IMR-90 (cell line): ENCODE data around the gene TTI1. TPM values are rescaled to one million over a fixed set of nuclear protein-coding genes. Genes with fewer than 3 reads are reported as not detected.

ENCODE experiments used
- ATAC-seq: fragments of 200-7000 bp; cut with Tn5 transposase; 2 replicates; pipeline ENCODE4 v1.9.1; 2020; ENCODE audit warnings: low read depth, mild to moderate bottlenecking, moderate library complexity
- BruUV-seq: library from RNA; stranded (reverse); fragments of 400-500 nt; replicated peaks from 2 replicates; lab custom pipeline; 2021; lab: Mats Ljungman, UMichigan
- CTCF ChIA-PET: fragments of 300-600 bp; formaldehyde crosslinking; extraction: SDS; loops from one replicate; lab custom pipeline; 2021; ENCODE audit warnings: antibody characterized with exemption; lab: Yijun Ruan, JAX
- POLR2A ChIA-PET: fragments of 300-600 bp; sonication (Branson Sonifier 250); formaldehyde crosslinking; loops from one replicate; lab custom pipeline; 2022; ENCODE audit warnings: antibody characterized with exemption; ENCODE audit not compliant: unreplicated experiment; lab: Charles Lee
- DNase-seq: peaks from one replicate; pipeline ENCODE4 v3.0.0; 2013
- H2AFZ ChIP-seq: replicated peaks from 2 replicates; pipeline ENCODE3; 2013; ENCODE audit warnings: low read length, mild to moderate bottlenecking; ENCODE audit not compliant: poor library complexity
- H2AK5ac ChIP-seq: 2 replicates; pipeline ENCODE4 v1.6.1; 2013; ENCODE audit warnings: low read depth, low read length, inconsistent platforms
- H2AK9ac ChIP-seq: replicated peaks from 2 replicates; pipeline ENCODE3; 2013; ENCODE audit warnings: mild to moderate bottlenecking, low read depth, low read length, moderate library complexity; ENCODE audit not compliant: poor library complexity
- H2BK120ac ChIP-seq: 2 replicates; pipeline ENCODE4 v1.6.1; 2013; ENCODE audit warnings: low read depth, low read length, inconsistent platforms
- H2BK15ac ChIP-seq: 3 replicates; pipeline ENCODE4 v1.6.1; 2013; ENCODE audit warnings: low read depth, low read length, inconsistent platforms
- H2BK20ac ChIP-seq: 2 replicates; pipeline ENCODE4 v1.6.1; 2013; ENCODE audit warnings: low read depth, mild to moderate bottlenecking, inconsistent platforms, low read length, moderate library complexity
- H2BK5ac ChIP-seq: 2 replicates; pipeline ENCODE4 v1.6.1; 2013; ENCODE audit warnings: mild to moderate bottlenecking, low read depth, low read length, inconsistent platforms; ENCODE audit not compliant: poor library complexity, severe bottlenecking
- H3K14ac ChIP-seq: replicated peaks from 2 replicates; pipeline ENCODE4 v1.6.1; 2013; ENCODE audit warnings: low read depth, low read length, inconsistent platforms
- H3K18ac ChIP-seq: 2 replicates; pipeline ENCODE4 v1.6.1; 2013; ENCODE audit warnings: low read depth, low read length, control low read depth
- H3K23ac ChIP-seq: 2 replicates; pipeline ENCODE4 v1.6.1; 2013; ENCODE audit warnings: low read depth, low read length, inconsistent platforms
- H3K27ac ChIP-seq: 2 replicates; pipeline ENCODE4 v1.5.1; 2013; ENCODE audit warnings: mild to moderate bottlenecking, control low read depth, low read length; ENCODE audit not compliant: insufficient read depth
- H3K27me3 ChIP-seq: 2 replicates; pipeline ENCODE4 v1.6.1; 2013; ENCODE audit warnings: low read length; ENCODE audit not compliant: control insufficient read depth, insufficient read depth
- H3K36me3 ChIP-seq: 2 replicates; pipeline ENCODE4 v1.6.1; 2013; ENCODE audit warnings: low read length, mixed read lengths; ENCODE audit not compliant: control insufficient read depth, insufficient read depth
- H3K4ac ChIP-seq: 2 replicates; pipeline ENCODE4 v1.6.1; 2013; ENCODE audit warnings: low read depth, low read length, inconsistent platforms
- H3K4me1 ChIP-seq: 2 replicates; pipeline ENCODE4 v1.6.1; 2013; ENCODE audit warnings: low read length, mixed read lengths; ENCODE audit not compliant: control insufficient read depth, insufficient read depth
- H3K4me2 ChIP-seq: 2 replicates; pipeline ENCODE4 v1.6.1; 2013; ENCODE audit warnings: low read depth, mild to moderate bottlenecking, control low read depth, low read length, moderate library complexity
- H3K4me3 ChIP-seq: 2 replicates; pipeline ENCODE4 v1.5.1; 2013; ENCODE audit warnings: low read depth, mild to moderate bottlenecking, control low read depth, low read length, moderate library complexity; ENCODE audit not compliant: insufficient read depth
- H3K56ac ChIP-seq: 2 replicates; pipeline ENCODE4 v1.6.1; 2013; ENCODE audit warnings: low read length, inconsistent platforms; ENCODE audit not compliant: insufficient read depth; ENCODE audit errors: extremely low read depth
- H3K79me1 ChIP-seq, 2 experiments: 2 replicates each; pipeline ENCODE4 v1.6.1; 2013; ENCODE audit warnings: low read length in 2 of 2, inconsistent platforms in 1 of 2, low read depth in 1 of 2
- H3K9ac ChIP-seq: 2 replicates; pipeline ENCODE4 v1.6.1; 2013; ENCODE audit warnings: low read depth, low read length, control low read depth
- H3K9me1 ChIP-seq: 2 replicates; pipeline ENCODE4 v1.6.1; 2013; ENCODE audit warnings: low read length, inconsistent platforms; ENCODE audit not compliant: insufficient read depth
- H3K9me3 ChIP-seq: 2 replicates; pipeline ENCODE4 v1.6.1; 2013; ENCODE audit warnings: low read length; ENCODE audit not compliant: control insufficient read depth, insufficient read depth
- H4K20me1 ChIP-seq: 2 replicates; pipeline ENCODE4 v1.6.1; 2013; ENCODE audit warnings: low read length, inconsistent platforms; ENCODE audit not compliant: insufficient read depth
- H4K5ac ChIP-seq: 2 replicates; pipeline ENCODE4 v1.6.1; 2013; ENCODE audit warnings: mild to moderate bottlenecking, low read depth, low read length, control low read depth
- H4K8ac ChIP-seq, 2 experiments: 2 replicates each; pipeline ENCODE4 v1.6.1; 2013; ENCODE audit warnings: low read depth in 2 of 2, low read length in 2 of 2, control low read depth in 1 of 2, inconsistent platforms in 1 of 2
- H4K91ac ChIP-seq: 2 replicates; pipeline ENCODE4 v1.6.1; 2013; ENCODE audit warnings: low read depth, low read length, inconsistent platforms; ENCODE audit not compliant: insufficient read depth
- BHLHE40 ChIP-seq: fragments of 150-350 bp; IDR thresholded peaks from 2 replicates; pipeline ENCODE4 v1.6.1; 2016; ENCODE audit warnings: mild to moderate bottlenecking, low read depth, low read length
- CHD1 ChIP-seq: IDR thresholded peaks from 2 replicates; pipeline ENCODE4 v1.6.1; 2012; ENCODE audit warnings: low read depth, low read length, improper control_type of control experiment
- FOS ChIP-seq: fragments of 150-350 bp; IDR thresholded peaks from 2 replicates; pipeline ENCODE4 v1.6.1; 2016; ENCODE audit warnings: low read depth, low read length
- MAFK ChIP-seq: IDR thresholded peaks from 2 replicates; pipeline ENCODE4 v1.6.1; 2012; ENCODE audit warnings: low read depth, low read length, improper control_type of control experiment
- MAZ ChIP-seq: IDR thresholded peaks from 2 replicates; pipeline ENCODE4 v1.6.1; 2012; ENCODE audit warnings: low read depth, mild to moderate bottlenecking, low read length, improper control_type of control experiment, moderate library complexity, borderline replicate concordance
- MXI1 ChIP-seq: IDR thresholded peaks from 2 replicates; pipeline ENCODE4 v1.6.1; 2012; ENCODE audit warnings: low read depth, mild to moderate bottlenecking, low read length, moderate library complexity, borderline replicate concordance
- NFE2L2 ChIP-seq: fragments of 150-350 bp; IDR thresholded peaks from 2 replicates; pipeline ENCODE4 v1.6.1; 2016; ENCODE audit warnings: low read depth, mild to moderate bottlenecking, low read length
- POLR2A ChIP-seq: IDR thresholded peaks from 2 replicates; pipeline ENCODE4 v1.6.1; 2012; ENCODE audit warnings: mild to moderate bottlenecking, low read depth, low read length
- RAD21 ChIP-seq: IDR thresholded peaks from 2 replicates; pipeline ENCODE4 v1.6.1; 2012; ENCODE audit warnings: low read length, improper control_type of control experiment
- RFX5 ChIP-seq: IDR thresholded peaks from 2 replicates; pipeline ENCODE4 v1.8.0; 2012; ENCODE audit warnings: low read depth, mild to moderate bottlenecking, low read length, moderate library complexity
- SMC3 ChIP-seq: fragments of 150-350 bp; IDR thresholded peaks from 2 replicates; pipeline ENCODE4 v1.6.1; 2016; ENCODE audit warnings: low read depth, mild to moderate bottlenecking, antibody characterized with exemption, low read length, moderate library complexity
- WGBS, 2 experiments: methylation state at CpG; one replicate each; pipeline versions ENCODE4 v1.1.5 to v1.1.7; 2013; ENCODE audit warnings: missing lambda C conversion rate in 2 of 2; ENCODE audit not compliant: insufficient read length in 1 of 2; ENCODE audit errors: extremely low coverage in 2 of 2; 5-methylcytosine and 5-hydroxymethylcytosine counted together
- dilution Hi-C: fragments of 300-500 bp; cut with HindIII; formaldehyde crosslinking; loops from one replicate; pipeline ENCODE4 v1.14.3; 2018; ENCODE audit warnings: low sequenced_read_pairs; ENCODE audit not compliant: unreplicated experiment
- in situ Hi-C: fragments of 300-500 bp; cut with MboI; formaldehyde crosslinking; loops from 3 replicates; pipeline ENCODE4 v1.14.3; 2019; ENCODE audit warnings: low sequenced_read_pairs, inconsistent platforms, mixed read lengths
- intact Hi-C: fragments of 100-400 bp; cut with micrococcal nuclease; formaldehyde crosslinking; loops from 2 replicates; pipeline ENCODE4 v1.10.0; 2022
- polyA plus RNA-seq, 3 experiments: library from polyadenylated mRNA; depleted of rRNA; stranded (reverse); fragments of >200 nt; gene quantifications; 2 replicates each; pipeline ENCODE4 v1.2.3, GENCODE V29; 2012; ENCODE audit warnings: low replicate concordance in 1 of 3
- total RNA-seq: library from RNA; depleted of rRNA; stranded (reverse); fragments of >200 nt; gene quantifications from 2 replicates; pipeline ENCODE4 v1.2.3, GENCODE V29; 2012
- TF ChIP-seq, protein P1 (sequence below): fragments of 150-350 bp; IDR thresholded peaks from 2 replicates; pipeline ENCODE4 v1.6.1; 2016; ENCODE audit warnings: low read depth, mild to moderate bottlenecking, low read length, moderate library complexity, borderline replicate concordance
- TF ChIP-seq, protein P2 (sequence below): fragments of 150-350 bp; IDR thresholded peaks from 2 replicates; pipeline ENCODE4 v1.6.1; 2017; ENCODE audit warnings: mild to moderate bottlenecking, antibody characterized with exemption, low read length, low read depth

Gene TTI1
- total and polyA plus RNA-seq, 2 of the 4 experiments (the other 2 are of a cell fraction): 12.5 to 17.6 TPM

- ChIA-PET CTCF (no interaction called here), POLR2A (no interaction called here)
- Histone ChIP-seq H3K23ac (no peak overlapping the region; the same call in 1 of the 2 replicates), H4K5ac (no peak overlapping the region), H2AFZ (no peak overlapping the region), H2BK20ac (no peak overlapping the region), H3K14ac (no peak overlapping the region), H3K36me3 (peaks cover 9% of the 10 kb centered on the region), H3K18ac (no peak overlapping the region), H3K9me1 (no peaks in the 10 kb centered on the region), H3K56ac (no peak overlapping the region), H3K27ac (no peak overlapping the region), H3K27me3 (no peaks in the 10 kb centered on the region), H3K4me2 (no peak overlapping the region), H2BK120ac (no peak overlapping the region), H4K8ac (no peak overlapping the region), H3K9ac (no peak overlapping the region), H4K20me1 (0 out of 2 replicates have a peak, but pooled peaks cover 5% of the 10 kb centered on the region), H4K91ac (no peak overlapping the region), H3K79me1 (no peaks in the 10 kb centered on the region), H3K4me3 (no peak overlapping the region), H2BK15ac (no peak overlapping the region), H3K4ac (no peak overlapping the region), H2AK9ac (no peak overlapping the region), H2BK5ac (no peak overlapping the region), H3K9me3 (no peaks in the 10 kb centered on the region), H2AK5ac (no peak overlapping the region), H3K4me1 (peaks cover 4% of the 10 kb centered on the region; the same call in 1 of the 2 replicates)
- DNase-seq (no peak), ATAC-seq (no peak)
- intact Hi-C loops: no loop called here
- BruUV-seq: no TSS peak
- in situ Hi-C loops: no loop called here
- dilution Hi-C loops: no loop called here
- TF ChIP-seq BHLHE40 (no peak), NFE2L2 (no peak), MAZ (no peak), RAD21 (no peak), RFX5 (no peak), POLR2A (no peak), MAFK (no peak), SMC3 (no peak), MXI1 (no peak), CHD1 (no peak), FOS (no peak)
- TF ChIP-seq, protein P1, sequence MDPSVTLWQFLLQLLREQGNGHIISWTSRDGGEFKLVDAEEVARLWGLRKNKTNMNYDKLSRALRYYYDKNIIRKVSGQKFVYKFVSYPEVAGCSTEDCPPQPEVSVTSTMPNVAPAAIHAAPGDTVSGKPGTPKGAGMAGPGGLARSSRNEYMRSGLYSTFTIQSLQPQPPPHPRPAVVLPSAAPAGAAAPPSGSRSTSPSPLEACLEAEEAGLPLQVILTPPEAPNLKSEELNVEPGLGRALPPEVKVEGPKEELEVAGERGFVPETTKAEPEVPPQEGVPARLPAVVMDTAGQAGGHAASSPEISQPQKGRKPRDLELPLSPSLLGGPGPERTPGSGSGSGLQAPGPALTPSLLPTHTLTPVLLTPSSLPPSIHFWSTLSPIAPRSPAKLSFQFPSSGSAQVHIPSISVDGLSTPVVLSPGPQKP: no peak
- TF ChIP-seq, protein P2, sequence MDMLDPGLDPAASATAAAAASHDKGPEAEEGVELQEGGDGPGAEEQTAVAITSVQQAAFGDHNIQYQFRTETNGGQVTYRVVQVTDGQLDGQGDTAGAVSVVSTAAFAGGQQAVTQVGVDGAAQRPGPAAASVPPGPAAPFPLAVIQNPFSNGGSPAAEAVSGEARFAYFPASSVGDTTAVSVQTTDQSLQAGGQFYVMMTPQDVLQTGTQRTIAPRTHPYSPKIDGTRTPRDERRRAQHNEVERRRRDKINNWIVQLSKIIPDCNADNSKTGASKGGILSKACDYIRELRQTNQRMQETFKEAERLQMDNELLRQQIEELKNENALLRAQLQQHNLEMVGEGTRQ: no peak
- WGBS, 2 experiments: 53% methylated on average over 6 of the region's 14 CpGs; no CpG with 5 or more reads in 1 of the 2 experiments
Measured at GRCh38 chr20:37984018-37984785, 49.1 kb downstream of the TTI1 start.
